GM21786 (cell line): ENCODE measurements around the gene SPAG4.
A peak's percentile ranks its signal among the peaks of the same experiment; 100 is the strongest.

Experiments used
- ATAC-seq: cut with Tn5 transposase; IDR thresholded peaks from one replicate; pipeline ENCODE4 v1.9.1; 2021; ENCODE audit not compliant: unreplicated experiment

SPAG4 gene

DNA sequence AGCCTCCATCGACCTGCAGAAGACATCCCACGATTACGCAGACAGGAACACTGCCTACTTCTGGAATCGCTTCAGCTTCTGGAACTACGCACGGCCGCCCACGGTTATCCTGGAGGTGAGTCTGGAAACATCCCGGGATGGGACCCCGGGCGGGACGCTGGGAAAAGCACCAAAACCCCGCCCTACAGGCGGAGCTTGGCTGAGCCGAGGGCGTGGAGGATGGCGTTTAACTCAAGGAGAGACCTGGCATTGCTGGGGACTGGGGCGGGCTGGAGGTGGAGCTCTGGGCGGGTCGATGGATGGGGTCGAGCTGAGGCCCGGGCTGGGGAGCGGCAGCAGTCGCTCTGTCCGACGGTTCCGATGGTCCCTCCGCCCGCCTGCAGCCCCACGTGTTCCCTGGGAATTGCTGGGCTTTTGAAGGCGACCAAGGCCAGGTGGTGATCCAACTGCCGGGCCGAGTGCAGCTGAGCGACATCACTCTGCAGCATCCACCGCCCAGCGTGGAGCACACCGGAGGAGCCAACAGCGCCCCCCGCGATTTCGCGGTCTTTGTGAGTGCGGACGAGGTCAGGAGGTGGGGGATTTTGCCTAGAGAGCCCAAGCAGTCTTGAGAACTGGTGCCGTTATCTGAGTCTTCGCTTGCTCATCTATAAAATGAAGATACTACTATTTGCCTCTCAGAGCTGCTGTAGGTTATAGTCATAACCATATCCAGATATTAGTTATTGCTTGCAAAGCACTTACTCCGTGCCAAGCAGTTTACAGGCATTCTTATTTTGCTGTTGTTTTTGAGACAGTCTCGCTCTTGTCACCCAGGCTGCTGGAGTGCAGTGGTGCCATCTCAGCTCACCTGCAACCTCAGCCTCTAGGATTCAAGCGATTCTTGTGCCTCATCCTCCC lies 3.8 kb downstream of the SPAG4 start:
- peak; percentile 35 for ATAC-seq

DNA sequence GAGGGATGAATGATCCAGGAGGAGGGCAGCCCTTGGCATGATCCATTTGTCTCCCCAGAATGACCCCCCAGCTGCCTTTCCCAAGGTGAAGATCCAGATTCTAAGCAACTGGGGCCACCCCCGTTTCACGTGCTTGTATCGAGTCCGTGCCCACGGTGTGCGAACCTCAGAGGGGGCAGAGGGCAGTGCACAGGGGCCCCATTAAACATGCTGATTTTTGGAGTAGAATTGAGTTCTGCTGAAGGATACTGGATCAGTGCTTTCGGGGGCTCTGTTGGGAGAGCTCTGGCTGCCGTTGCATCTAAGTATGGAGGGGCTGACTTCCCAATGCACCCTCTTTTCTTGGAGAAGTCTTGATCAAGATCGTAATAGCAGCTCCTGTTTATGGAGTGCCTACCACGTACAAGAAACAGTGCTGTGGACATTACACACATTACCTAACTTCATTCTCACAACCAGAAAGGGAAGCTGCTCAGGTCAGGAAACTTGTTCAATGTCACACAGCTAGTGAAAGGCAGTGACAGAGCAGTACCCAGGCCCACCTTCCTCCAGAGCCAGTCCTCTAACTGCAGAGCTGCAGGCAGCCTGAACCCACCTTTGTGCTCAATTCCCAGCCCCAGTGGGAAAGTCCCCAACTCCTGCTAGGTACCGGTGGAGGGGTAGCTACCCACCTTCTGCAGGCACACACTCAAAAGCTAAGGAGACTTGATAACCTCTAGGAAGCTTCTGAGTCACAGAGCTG lies 5.4 kb downstream of the SPAG4 start:
- no peak for ATAC-seq

DNA sequence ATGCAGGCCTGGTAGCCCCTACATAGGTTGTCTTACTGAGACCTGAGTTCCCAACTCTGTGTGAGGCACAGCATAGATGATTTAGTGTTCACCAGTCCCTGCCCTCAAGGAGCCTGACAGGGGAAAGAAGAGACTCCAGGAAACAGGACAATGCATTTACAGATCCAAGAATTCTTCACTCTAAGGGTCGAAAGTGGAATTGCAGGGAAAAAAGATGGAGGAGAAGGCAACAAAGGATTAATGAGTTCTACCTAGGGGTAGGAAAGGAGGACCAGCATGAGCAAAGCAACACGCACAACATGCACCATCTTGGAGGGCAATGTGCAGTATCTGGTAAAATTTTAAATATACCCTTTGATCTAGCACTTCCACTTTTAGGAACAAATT lies 5.9 kb downstream of the SPAG4 start:
- no peak for ATAC-seq

DNA sequence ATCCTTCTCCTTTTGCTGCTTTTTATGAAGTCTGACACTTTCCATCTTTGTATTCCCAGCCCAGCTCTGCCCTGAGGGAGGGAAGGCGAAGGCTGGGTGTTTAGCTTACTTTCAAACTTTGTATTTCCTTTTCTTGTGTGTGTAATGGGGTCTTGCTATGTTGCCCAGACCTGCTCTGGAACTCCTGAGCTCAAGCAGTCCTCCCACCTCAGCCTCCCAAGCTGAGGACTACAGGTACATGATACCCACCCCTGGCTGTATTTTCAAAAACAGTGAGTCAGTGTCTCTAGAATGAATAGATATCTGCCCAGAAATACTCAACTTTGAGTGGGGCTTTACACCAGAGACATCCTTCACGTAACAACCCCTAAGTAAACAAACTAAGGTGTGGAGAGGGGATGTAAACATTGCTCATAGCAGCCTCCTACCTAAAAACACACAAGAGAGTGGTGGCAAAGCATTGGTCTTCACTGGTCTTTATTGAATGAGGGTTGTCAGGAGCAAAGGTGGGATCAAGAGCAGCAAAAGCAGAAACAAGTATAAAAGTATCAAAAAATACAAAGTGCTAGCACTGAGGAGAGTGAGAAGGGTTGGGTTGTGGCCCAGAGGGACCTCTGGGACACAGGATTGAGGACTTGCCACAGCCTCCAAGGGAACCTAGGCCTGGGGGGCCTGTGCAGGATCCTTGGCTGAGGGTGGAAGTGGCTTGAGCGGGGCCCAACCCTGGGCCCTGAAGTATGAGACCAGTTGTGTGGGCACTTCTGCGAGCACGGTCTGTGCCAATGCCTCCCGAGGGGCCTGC lies 10.2 kb downstream of the SPAG4 start:
- no peak for ATAC-seq

DNA sequence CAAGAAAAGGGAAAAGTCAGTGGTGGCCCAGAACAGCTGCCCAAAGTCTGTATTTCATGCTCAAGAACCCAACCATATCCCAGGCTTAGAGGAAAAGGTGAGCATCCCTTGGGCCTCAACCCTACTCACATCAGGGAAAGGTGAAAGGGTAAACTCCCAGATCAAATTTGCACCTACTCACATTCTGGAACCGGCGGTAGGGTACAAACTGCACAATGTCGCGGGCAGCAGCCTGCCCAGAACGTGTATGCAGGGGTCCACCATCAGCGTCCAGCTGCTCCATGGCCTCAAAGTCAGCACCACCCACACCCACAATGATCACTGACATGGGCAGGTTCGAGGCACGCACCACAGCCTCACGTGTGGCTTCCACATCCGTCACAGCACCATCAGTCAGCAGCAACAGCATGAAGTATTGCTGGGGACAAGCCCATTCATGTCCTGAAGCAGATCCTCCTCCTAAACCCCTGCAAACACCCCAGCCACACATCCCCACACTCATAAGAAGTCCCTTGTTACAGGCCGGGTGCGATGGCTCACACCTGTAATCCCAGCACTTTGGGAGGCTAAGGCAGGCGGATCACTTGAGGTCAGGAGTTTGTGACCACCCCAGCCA lies 10.9 kb downstream of the SPAG4 start:
- no peak for ATAC-seq

DNA sequence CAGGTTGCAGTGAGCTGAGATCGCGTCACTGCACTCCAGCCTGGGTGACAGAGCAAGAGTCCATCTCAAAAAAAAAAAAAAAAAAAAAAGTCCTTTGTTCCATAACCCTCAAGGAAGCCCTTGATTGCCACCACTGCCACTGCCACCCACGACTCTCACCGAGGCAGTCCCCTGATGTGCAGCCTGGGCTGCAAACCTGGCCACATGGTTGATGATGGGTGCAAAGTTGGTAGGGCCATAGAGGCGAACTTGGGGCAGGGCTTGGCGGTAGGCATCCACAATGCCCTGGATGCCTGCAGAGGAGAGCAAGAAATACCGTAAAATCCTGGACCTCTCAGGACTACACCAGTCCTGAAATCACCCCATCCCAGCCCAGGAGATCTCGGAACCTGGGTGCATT lies 11.5 kb downstream of the SPAG4 start:
- no peak for ATAC-seq

DNA sequence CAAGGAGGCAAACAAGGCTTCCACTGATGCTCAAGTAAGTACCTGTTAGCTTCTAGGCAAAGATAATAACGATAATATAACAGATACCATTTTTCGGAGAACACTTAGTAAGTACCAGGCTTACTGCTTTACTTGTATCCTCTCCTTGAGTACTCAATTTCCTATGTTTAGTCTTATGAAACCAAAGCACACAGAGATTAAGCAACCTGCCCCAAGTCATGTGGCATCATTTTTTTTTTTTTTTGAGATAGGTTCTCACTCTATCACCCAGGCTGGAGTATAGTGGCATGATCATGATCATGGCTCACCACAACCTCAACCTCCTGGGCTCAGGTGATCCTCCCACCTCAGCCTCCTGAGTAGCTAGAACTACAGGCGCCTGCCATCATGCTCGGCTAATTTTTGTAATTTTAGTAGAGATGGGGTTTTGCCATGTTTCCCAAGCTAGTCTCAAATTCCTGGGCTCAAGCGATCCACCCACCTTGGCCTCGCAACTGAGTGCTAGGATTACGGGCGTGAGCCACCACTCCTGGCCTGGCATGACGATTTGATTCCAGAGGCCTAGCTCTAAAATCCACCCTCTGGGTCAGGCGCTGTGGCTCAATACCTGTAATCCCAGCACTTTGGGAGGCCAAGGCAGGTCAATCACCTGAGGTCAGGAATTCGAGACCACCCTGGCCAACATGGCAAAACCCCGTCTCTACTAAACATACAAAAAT lies 14.0 kb downstream of the SPAG4 start:
- ATAC-seq: no peak

DNA sequence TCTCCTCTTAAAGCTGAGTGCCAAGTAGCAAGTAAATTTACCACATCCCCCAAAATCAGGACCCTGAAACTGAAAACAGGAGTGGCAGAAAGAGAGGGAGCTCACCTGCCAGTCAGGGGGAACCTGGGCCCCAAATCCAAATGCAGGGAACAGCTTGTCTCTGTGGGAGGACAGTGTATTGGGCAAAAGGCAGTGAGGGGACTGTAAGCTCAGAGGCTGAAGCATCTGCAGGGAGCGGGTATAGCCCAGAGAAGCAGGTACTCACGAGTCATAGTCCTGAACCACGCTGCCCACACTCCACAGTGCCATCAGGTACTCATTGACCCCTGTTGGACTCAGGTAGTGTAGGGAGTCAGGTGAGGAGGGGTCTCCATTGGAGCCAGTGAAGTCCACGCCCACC lies 15.0 kb downstream of the SPAG4 start:
- no peak for ATAC-seq

DNA sequence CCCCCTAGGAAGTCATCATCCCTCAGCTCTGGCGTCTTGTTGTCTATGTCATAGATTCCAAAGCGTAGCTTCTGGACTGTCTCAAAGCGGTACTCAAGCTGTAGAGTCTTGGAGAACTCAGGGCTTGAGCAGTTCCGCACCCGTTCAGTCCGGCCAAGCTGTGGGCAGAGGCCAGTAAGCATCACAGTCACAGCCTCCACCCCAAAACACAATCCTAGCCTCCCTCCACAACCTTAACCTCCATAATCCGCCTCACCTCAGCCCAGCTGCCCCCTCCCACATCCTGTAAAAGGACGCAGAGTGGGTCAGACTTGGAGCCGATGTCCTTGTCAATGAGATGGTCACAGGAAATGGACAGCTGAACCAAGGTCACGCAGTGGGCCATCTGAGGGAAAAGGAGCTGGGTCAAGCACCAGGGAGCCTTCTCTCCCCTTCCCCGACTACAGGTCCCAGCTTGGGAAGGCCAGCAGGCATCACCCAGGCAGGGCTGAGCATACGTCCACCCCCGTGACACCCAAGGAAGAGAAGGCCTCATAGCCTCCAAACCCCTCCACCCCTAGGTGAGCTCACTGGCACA lies 17.0 kb downstream of the SPAG4 start:
- ATAC-seq: no peak

DNA sequence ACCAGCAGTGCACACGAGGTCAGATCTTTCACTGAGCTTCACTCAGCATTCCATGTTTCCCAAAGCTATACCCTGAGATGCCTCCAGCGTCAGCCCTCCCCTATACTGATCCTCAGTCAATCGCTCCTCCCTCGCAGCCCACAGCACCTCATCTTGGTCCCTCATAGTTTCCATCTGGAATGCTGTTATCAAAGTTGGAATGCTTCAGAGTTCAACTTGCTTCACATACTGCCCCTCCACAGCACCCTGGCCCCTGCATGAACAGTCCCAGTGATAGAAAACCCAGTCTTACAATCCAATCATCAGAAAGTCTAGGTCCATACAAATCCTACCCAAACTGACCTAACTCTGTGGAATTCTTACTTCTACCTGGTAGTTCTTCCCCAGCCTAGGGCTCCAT lies 20.0 kb downstream of the SPAG4 start:
- ATAC-seq: no peak

DNA sequence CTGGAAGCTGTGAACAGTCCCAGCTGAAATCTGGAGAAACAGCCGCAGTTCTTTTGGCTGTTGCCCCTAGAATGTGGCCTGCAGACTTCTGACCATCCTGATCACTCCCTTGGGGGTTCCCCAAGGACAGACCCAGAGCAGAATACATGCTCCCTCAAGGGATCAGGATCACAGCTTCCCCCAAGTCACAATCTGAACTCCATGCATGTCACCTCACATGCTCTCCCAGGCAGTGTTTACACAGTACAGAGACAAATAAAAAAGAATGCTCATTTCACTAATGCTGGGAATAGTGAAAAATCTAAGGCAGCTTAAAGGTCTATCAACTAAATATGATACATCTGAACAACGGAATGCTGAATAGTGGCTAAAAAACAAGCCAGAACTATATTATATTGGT lies 20.5 kb downstream of the SPAG4 start:
- ATAC-seq: no peak

DNA sequence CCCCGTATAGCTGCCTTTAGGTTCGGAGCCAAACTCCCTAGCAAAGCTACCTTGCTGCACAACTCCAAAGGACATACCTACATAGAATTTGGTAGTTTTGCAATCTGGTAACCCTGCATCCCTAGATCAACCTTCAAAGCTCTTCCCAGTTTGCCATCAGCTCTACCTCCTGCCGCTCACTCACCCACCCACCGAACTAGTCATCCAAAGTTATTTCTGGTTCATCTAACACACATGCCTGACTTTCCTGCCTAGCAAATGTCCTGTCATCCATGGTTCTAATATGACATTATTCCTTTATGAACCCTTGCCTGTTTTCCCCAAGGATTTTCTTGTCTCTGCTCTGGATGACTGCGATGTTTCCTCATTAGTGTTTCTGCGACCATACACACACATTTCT lies 21.6 kb downstream of the SPAG4 start:
- no peak for ATAC-seq

DNA sequence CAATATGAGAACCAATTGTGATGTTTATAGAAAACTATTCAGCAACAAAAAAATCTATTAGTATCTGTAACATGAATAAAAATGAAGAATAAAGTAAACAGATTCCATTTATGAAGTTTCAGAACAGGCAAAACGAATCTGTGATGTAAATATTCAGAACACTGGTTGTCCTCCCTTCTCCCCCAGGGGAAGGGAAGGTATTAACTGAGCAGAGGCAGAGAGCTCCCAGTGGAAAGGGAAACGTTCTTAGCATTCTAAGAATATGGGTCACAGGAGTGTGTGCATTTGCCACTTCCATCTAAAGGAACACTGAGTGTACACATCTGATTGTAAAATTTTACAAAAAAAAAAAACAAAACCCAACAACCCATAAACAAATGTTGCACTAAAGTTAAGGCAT lies 23.1 kb downstream of the SPAG4 start:
- ATAC-seq: no peak

DNA sequence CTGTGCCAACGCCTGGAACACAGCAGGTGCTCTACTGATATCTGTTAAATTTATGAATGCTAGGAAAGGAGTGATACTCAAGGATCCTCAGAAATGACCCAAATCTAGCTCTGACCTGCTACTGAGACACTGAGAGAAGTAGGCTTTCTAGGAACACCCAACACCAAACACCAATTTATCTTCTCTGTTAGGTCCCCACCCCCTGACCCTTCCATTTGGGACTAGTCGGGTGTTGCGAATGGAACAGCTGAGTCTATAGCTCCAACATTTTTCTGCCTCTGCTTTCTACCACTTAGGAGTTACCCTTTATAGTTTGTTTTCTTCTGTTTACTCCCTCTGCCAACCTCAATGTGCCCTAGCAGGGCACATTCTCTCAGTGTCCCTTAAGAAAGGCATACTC lies 25.1 kb downstream of the SPAG4 start:
- ATAC-seq: no peak

DNA sequence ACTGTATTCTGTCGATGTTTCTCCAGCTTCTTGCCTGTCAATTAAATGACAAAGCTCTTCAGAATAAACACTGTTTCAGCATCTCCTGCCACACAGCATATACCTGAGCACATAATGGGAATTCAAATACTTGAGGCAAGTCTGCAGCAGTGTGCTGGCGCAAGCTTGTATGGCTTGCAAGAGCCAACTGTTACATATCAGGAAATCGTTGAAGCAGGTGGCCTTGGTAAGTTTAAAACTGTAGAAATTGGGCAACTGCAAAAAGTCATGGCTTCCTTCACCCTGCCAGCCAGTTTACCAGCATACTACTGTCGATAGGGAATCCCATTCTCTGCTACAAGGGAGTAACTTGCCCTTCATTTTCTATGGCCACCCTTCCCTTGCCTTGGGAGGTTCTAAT lies 26.1 kb downstream of the SPAG4 start:
- ATAC-seq: no peak

DNA sequence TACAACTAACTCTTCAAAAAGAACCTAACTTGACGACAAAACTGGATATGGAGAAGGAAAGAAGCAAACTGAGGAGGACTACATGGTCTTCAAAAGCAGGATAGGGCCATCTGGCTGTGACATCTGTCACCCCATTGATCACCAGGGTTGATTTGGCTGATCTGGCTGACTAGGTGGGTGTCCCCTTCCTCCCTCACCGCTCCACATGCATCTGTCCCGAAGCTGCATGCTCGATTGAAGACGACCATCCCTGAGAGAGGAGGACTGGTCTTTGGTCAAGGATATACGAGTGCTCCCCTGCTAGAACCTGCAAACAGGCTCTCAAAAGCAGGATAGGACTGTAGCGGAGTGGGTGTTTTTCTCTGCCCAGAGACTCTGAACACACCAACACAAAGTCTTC lies 27.4 kb downstream of the SPAG4 start:
- ATAC-seq: no peak

DNA sequence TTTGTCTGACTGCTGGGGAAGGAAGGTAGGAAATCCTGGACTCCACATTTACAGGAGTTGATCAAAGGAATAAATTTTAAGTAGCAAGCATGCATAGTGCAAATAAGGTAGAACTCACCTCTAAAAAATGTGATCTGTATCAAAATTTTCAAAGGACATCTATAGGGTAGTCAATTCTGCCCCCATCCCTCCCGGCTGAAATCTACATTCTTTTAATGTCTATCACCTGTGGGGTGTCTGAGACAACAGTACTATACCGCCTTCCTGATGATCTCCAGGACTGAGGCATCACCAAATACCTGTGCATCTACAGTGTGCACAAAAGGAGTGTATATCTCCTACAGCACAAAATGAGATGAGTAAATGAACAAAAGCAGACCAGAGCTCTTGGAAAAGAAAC lies 29.2 kb downstream of the SPAG4 start:
- ATAC-seq: no peak

DNA sequence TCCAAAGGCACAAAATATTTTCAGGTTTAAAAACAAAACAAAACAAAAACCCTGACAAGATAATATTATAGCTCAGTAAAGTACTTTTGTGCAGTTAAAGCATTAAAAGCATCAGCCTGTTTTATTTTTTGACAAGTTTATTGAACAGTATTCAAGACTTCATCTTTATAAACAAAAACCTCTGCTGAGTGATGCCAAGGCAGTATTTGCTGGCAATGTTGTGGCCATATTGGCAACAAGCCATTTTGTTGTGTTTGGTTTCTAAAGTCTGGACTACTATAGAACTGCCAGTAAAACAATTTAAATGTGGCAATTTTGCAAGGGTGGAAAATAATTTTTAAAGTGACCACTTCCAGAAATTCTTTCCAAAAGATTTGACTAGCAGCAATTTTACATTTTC lies 33.2 kb downstream of the SPAG4 start:
- no peak for ATAC-seq

DNA sequence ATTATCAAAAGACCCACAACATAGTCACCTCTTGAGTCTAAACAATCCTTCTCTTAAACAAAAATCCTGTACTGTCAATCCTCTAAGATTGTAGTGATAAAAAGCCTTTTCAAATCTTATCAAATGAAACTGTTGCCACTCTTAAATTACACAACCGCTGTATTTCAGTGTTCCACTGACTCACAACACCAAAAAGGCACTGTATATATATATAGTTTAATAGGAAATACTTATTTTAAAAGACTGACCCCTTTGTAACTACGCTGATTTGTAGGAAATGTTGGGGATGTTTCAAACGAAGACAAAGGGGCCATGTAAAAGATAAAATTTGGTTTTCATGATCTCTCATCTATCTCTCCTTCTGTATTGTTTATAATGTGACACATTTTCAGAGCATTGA lies 35.0 kb downstream of the SPAG4 start:
- no peak for ATAC-seq

DNA sequence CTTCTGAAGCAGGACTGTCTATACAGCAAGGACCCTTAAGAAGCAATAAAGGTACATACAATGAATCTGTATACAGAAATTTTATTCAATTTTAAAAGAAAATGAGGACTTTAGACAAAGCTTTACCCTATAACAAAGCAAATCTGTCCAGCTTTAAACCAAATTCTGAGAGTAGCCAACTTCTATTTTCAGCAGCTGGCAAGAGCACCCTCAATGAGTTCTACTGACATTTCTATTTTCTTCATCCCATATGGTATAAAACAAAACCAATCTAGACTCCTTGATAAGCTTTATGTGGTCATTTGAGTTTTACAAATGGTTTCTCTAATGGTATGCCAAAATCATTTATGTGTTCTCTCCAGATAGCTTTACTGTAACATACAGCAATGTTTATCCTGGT lies 36.3 kb downstream of the SPAG4 start:
- ATAC-seq: no peak
